ENCODE results near the gene LRRC61.
A peak's percentile ranks its signal among the peaks of the same experiment; 100 is the strongest.

The LRRC61 gene

GRCh38 chr7:150332852-150333635 lies 9.9 kb downstream of the LRRC61 start:
- DNase-seq = no peak

- DNase-seq = no peak
Measured at GRCh38 chr7:150333659-150334058, 10.5 kb downstream of the LRRC61 start.

- no peak for DNase-seq
Measured at GRCh38 chr7:150334108-150334507, 11.0 kb downstream of the LRRC61 start.

GRCh38 chr7:150335108-150335773 lies 12.1 kb downstream of the LRRC61 start:
- DNase-seq = peak; percentile 38

- DNase-seq = no peak
Measured at GRCh38 chr7:150335774-150336112, 12.6 kb downstream of the LRRC61 start.

- DNase-seq = no peak
Measured at GRCh38 chr7:150336746-150337145, 13.6 kb downstream of the LRRC61 start.

GRCh38 chr7:150337179-150337578 lies 14.0 kb downstream of the LRRC61 start:
- no peak for DNase-seq

GRCh38 chr7:150337659-150338081 lies 14.5 kb downstream of the LRRC61 start:
- DNase-seq = no peak

GRCh38 chr7:150338166-150338829 lies 15.1 kb downstream of the LRRC61 start:
- no peak for DNase-seq

- no peak for DNase-seq
Measured at GRCh38 chr7:150339409-150339809, 16.3 kb downstream of the LRRC61 start.

GRCh38 chr7:150340024-150340749 lies 17.0 kb downstream of the LRRC61 start:
- peak; percentile 54 for DNase-seq

GRCh38 chr7:150340875-150341262 lies 17.7 kb downstream of the LRRC61 start:
- no peak for DNase-seq

GRCh38 chr7:150341263-150342120 lies 18.3 kb downstream of the LRRC61 start, which contains the start of gene RARRES2:
Gene RARRES2 (minus strand): TSS chr7:150341629. CDS start chr7:150340609, 1,020 bp downstream.
- no peak for DNase-seq

GRCh38 chr7:150342121-150342408 lies 18.9 kb downstream of the LRRC61 start:
- no peak for DNase-seq

GRCh38 chr7:150343225-150343624 lies 20.1 kb downstream of the LRRC61 start:
- no peak for DNase-seq

- DNase-seq = no peak
Measured at GRCh38 chr7:150344299-150344698, 21.1 kb downstream of the LRRC61 start.

- DNase-seq = no peak
Measured at GRCh38 chr7:150345012-150345411, 21.9 kb downstream of the LRRC61 start.

GRCh38 chr7:150346922-150347321 lies 23.8 kb downstream of the LRRC61 start:
- no peak for DNase-seq

- DNase-seq = no peak
Measured at GRCh38 chr7:150351587-150352194, 28.5 kb downstream of the LRRC61 start.

- no peak for DNase-seq
Measured at GRCh38 chr7:150355666-150356059, 32.5 kb downstream of the LRRC61 start.

- peak; percentile 35 for DNase-seq
Measured at GRCh38 chr7:150356265-150356897, 33.2 kb downstream of the LRRC61 start.
